Left ventricle myocardium inferior (tissue), 1 donor: ENCODE data around the gene GNA15. TPM values are rescaled to one million over a fixed set of nuclear protein-coding genes. Genes with fewer than 3 reads are reported as not detected.

ENCODE experiments used
- DNase-seq: peaks from one replicate; pipeline ENCODE4 v3.0.0-alpha.2; 2020
- H3K27ac ChIP-seq: fragments of 200-600 bp; replicated peaks from 2 replicates; pipeline ENCODE4 v1.8.0; 2021
- H3K27me3 ChIP-seq: fragments of 200-600 bp; 2 replicates; pipeline ENCODE4 v1.8.0; 2021; ENCODE audit warnings: low read depth
- H3K36me3 ChIP-seq: fragments of 200-600 bp; 2 replicates; pipeline ENCODE4 v1.8.0; 2021
- H3K4me1 ChIP-seq: fragments of 200-600 bp; 2 replicates; pipeline ENCODE4 v1.8.0; 2021
- H3K4me3 ChIP-seq: fragments of 200-600 bp; 2 replicates; pipeline ENCODE4 v1.8.0; 2021; ENCODE audit warnings: mild to moderate bottlenecking, moderate library complexity
- H3K9me3 ChIP-seq: fragments of 200-600 bp; replicated peaks from 2 replicates; pipeline ENCODE4 v1.8.0; 2021
- CTCF ChIP-seq: fragments of 200-600 bp; IDR thresholded peaks from 2 replicates; pipeline ENCODE4 v1.8.0; 2021; ENCODE audit warnings: antibody characterized with exemption, mild to moderate bottlenecking, borderline replicate concordance
- intact Hi-C: fragments of 100-400 bp; cut with micrococcal nuclease; formaldehyde crosslinking; loops from one replicate; pipeline ENCODE4 v1.11.0; 2022
- total RNA-seq: library from RNA; stranded (reverse); fragmentation: NEBNext Ultra II Directional; extraction: Animal tissue kit (Norgen Biotek cat#: 25700); gene quantifications from one replicate; pipeline ENCODE4 v1.2.1, GENCODE V29; 2021
- donor health status: DM: no; HTN: yes; CAD: no; lungs with severe emphysema.

GNA15 gene
- total RNA-seq, 1 donor from 2014 or later: 1.2 TPM

GRCh38 chr19:3096267-3096901, 39.4 kb upstream of the GNA15 start:
- intact Hi-C loops: no loop called here
- Histone ChIP-seq H3K27me3 (no peaks in the 10 kb centered on the region), H3K27ac (peak overlapping the region; percentile 99), H3K36me3 (no peaks in the 10 kb centered on the region), H3K4me1 (peaks cover 73% of the 10 kb centered on the region), H3K9me3 (no peaks in the 10 kb centered on the region), H3K4me3 (peak overlapping the region; percentile 100)
- DNase-seq: no peak
- no peak for TF ChIP-seq CTCF

- Histone ChIP-seq H3K36me3 (no peaks in the 10 kb centered on the region), H3K27me3 (no peaks in the 10 kb centered on the region), H3K4me3 (peak overlapping the region; percentile 100), H3K4me1 (peaks cover 79% of the 10 kb centered on the region), H3K27ac (peak overlapping the region; percentile 99), H3K9me3 (no peaks in the 10 kb centered on the region)
- intact Hi-C loops: no loop called here
- no peak for TF ChIP-seq CTCF
- no peak for DNase-seq
Measured at GRCh38 chr19:3096902-3097326, 38.9 kb upstream of the GNA15 start.

DNA sequence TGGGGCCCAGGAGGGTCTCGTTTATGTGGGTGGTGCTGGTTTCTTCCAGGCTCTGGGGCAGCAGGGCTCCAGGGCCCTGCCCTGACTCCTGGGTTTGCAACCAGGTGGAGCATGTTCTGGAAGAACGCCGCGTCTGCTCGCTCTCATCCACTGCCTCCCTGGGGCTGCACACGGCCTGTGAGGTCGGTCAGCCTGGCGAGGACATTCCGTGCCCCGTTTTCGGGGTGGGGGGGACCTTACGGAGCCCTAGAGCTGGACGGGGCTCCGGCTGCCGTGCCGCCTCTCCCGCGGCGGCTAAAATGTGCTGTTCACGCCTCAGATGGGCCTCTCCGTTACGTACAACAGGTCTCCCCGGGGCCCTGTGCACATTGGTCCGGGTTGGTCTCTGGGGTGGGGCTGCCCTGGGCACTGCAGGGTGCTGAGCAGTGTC, 38.4 kb upstream of the GNA15 start:
- peak overlapping the region; percentile 99 for H3K27ac ChIP-seq
- H3K4me3 ChIP-seq: peak overlapping the region; percentile 100
- no peak for DNase-seq
- no peaks in the 10 kb centered on the region for H3K9me3 ChIP-seq
- no peaks in the 10 kb centered on the region for H3K36me3 ChIP-seq
- peaks cover 84% of the 10 kb centered on the region for H3K4me1 ChIP-seq
- no peak for TF ChIP-seq CTCF
- intact Hi-C loops: no loop called here
- no peaks in the 10 kb centered on the region for H3K27me3 ChIP-seq

DNA sequence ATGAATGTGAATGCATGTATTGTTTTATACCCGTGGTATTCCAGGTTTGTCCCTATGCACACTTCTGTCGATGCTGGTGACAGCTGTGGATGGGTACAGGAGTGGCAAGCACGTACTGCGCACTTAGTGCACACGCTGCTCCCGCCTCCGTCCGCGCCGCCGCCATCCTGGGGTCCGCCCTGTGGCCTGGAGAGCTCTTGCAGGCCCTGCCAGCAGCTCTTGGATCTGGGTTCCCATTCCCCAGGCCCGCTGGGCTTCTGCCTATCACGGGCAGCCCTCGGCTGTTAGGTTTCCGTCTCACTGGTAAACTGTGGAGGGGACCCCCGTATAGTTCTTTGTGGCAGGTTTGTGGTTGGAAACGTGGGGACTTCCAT, 37.7 kb upstream of the GNA15 start:
- peak; percentile 32 for TF ChIP-seq CTCF
- peak overlapping the region; percentile 100 for H3K4me3 ChIP-seq
- no peaks in the 10 kb centered on the region for H3K9me3 ChIP-seq
- peaks cover 91% of the 10 kb centered on the region for H3K4me1 ChIP-seq
- intact Hi-C loops: no loop called here
- H3K27ac ChIP-seq: peak overlapping the region; percentile 99
- H3K36me3 ChIP-seq: no peaks in the 10 kb centered on the region
- H3K27me3 ChIP-seq: no peaks in the 10 kb centered on the region
- peak; percentile 57 for DNase-seq

DNA sequence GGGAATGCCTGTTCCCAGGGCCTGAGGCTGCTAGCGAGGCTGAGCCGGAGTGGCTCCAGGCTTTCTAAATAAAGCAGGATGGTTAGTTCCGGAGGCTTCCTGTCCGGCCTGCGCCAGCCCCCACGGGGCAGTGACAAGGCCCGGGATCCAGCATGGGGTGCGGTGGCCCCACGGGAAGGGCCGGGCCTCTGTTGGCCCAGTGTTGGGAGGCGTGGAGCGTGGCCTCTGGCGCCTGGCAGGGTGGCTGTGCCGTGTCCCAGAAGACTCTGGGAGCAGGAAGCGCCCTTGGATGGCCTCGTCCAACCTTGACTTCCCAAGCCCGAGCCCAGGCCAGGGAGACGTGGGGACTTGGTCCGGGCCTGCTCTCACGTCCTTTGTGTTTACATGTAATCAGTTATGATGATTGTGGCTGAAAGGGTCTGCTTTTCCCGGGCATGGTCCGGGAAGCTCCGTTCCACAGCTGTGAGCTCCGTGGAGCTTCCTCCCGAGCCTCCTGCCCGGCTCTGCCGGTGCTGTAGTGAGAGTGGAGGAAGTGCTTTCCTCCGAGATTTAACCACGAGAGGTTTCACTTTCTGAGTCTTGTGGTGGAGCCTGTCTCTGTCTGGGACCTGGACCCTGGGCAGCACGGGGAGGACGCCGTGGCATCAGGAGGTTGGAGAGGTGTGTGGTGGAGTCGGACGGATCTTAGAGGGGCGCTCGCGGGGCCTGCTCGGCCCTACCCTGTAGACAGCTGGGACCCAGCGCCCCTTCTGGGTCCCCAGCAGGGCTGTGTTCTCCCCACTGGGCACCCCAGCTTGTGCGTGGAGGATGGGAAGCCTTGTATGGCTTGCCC, 37.1 kb upstream of the GNA15 start:
- H3K36me3 ChIP-seq: no peaks in the 10 kb centered on the region
- H3K4me1 ChIP-seq: peaks cover 94% of the 10 kb centered on the region
- peak; percentile 86 for DNase-seq
- TF ChIP-seq CTCF: no peak
- peak overlapping the region; percentile 100 for H3K4me3 ChIP-seq
- no peaks in the 10 kb centered on the region for H3K9me3 ChIP-seq
- peak overlapping the region; percentile 99 for H3K27ac ChIP-seq
- no peaks in the 10 kb centered on the region for H3K27me3 ChIP-seq
- intact Hi-C loops: no loop called here
